K562 (cell line): ENCODE measurements around the gene PUDP.

Source experiments
- ARNT ChIP-seq, 2 experiments: fragments of 450-650 bp; IDR thresholded peaks; 2 replicates each; pipeline ENCODE4 v1.6.1; 2016; ENCODE audit warnings: mild to moderate bottlenecking in 1 of 2
- CTCF ChIP-seq, 3 experiments: IDR thresholded peaks in 2 of 3; conservative IDR thresholded peaks in 1 of 3; 2 replicates each; pipeline ENCODE4 v1.5.1; 2011 to 2012; ENCODE audit warnings: low read length in 3 of 3, mild to moderate bottlenecking in 3 of 3, control low read depth in 2 of 3, improper control_type of control experiment in 1 of 3, inconsistent platforms in 1 of 3, low read depth in 1 of 3, mixed read lengths in 1 of 3, moderate library complexity in 1 of 3; ENCODE audit not compliant: insufficient read depth in 2 of 3
- GABPA ChIP-seq: fragments of 200-800 bp; sonication (Bioruptor generic); conservative IDR thresholded peaks from 2 replicates; pipeline ENCODE4 v1.6.1; 2016; ENCODE audit warnings: low read depth, missing genetic modification characterization, missing compliant biosample characterization
- IRF1 ChIP-seq: sonication (generic); formaldehyde crosslinking; IDR thresholded peaks from 2 replicates; pipeline ENCODE4 v1.8.0; 2022; ENCODE audit warnings: missing genetic modification reagents, mild to moderate bottlenecking, borderline replicate concordance
- MXI1 ChIP-seq: IDR thresholded peaks from 2 replicates; pipeline ENCODE4 v1.6.1; 2011; ENCODE audit warnings: low read depth, mild to moderate bottlenecking, improper control_type of control experiment, low read length
- POLR2AphosphoS5 ChIP-seq: IDR thresholded peaks from 2 replicates; pipeline ENCODE4 v1.6.1; 2011; ENCODE audit warnings: mild to moderate bottlenecking, low read depth, low read length, moderate library complexity; ENCODE audit not compliant: control insufficient read depth, insufficient read depth
- POU5F1 ChIP-seq: fragments of 150-350 bp; IDR thresholded peaks from 2 replicates; pipeline ENCODE4 v1.6.1; 2014; ENCODE audit warnings: borderline replicate concordance, low read length, low read depth, mild to moderate bottlenecking; ENCODE audit not compliant: partially characterized antibody
- SRSF3 ChIP-seq: fragments of 200-400 bp; formaldehyde crosslinking; IDR thresholded peaks from 2 replicates; pipeline ENCODE4 v1.6.1; 2016; ENCODE audit warnings: mild to moderate bottlenecking, low read length, moderate library complexity; ENCODE audit not compliant: insufficient read depth
- TAF15 ChIP-seq: fragments of 200-400 bp; formaldehyde crosslinking; IDR thresholded peaks from 2 replicates; pipeline ENCODE4 v1.6.1; 2017; ENCODE audit warnings: mild to moderate bottlenecking, low read depth, low read length, moderate library complexity
- ZNF445 ChIP-seq: fragments of 250-450 bp; sonication (Bioruptor Pico); IDR thresholded peaks from 2 replicates; pipeline ENCODE4 v1.4.0; 2020; ENCODE audit warnings: low read depth, mild to moderate bottlenecking, moderate library complexity

GRCh38 chrX:7068939-7069367 is 79.0 kb downstream of the PUDP start:
- TF ChIP-seq GABPA (tag) = no peak
- TF ChIP-seq SRSF3 = no peak
- TF ChIP-seq POLR2AphosphoS5 = no peak
- no peak for TF ChIP-seq ZNF445 (CRISPR knock-in tag)
- TF ChIP-seq CTCF (IDR thresholded peaks at IDR 0.05 in 2 of 3, conservative IDR thresholded peaks at IDR 0.05 in 1 of 3; ENCODE audit: insufficient read depth in 2 of 3, low read depth in 1 of 3, low read length in 3 of 3) = no peak
- no peak for TF ChIP-seq IRF1
- no peak for TF ChIP-seq ARNT (IDR thresholded peaks at IDR 0.05)
- TF ChIP-seq MXI1 = no peak
- no peak for TF ChIP-seq TAF15
- no peak for TF ChIP-seq POU5F1
